Activated naive CD4-positive, alpha-beta T cell treated with anti-CD3 and anti-CD28 coated beads, Interleukin-2, amount 10 ng/mL, durations not matched to agents 7 days and 5 days (primary cell): Measurements from ENCODE around the gene GMDS.

Source experiments
- CTCF ChIA-PET: fragments of 350-600 bp; sonication (Branson Sonifier 250); formaldehyde crosslinking; loops from one replicate; lab custom pipeline; 2021; ENCODE audit warnings: antibody characterized with exemption; lab: Charles Lee
- DNase-seq: peaks from one replicate; pipeline ENCODE4 v3.0.0-alpha.2; 2020
- H3K27ac Mint-ChIP-seq: one replicate; pipeline ENCODE4 v1.8.0; 2021; ENCODE audit warnings: mild to moderate bottlenecking, moderate library complexity, mixed read lengths
- H3K27me3 Mint-ChIP-seq: one replicate; pipeline ENCODE4 v1.8.0; 2021; ENCODE audit warnings: mild to moderate bottlenecking, mixed read lengths
- H3K36me3 Mint-ChIP-seq: one replicate; pipeline ENCODE4 v1.8.0; 2021; ENCODE audit warnings: mixed read lengths
- H3K4me1 Mint-ChIP-seq: one replicate; pipeline ENCODE4 v1.8.0; 2021; ENCODE audit warnings: mixed read lengths
- H3K4me3 Mint-ChIP-seq: one replicate; pipeline ENCODE4 v1.8.0; 2021; ENCODE audit warnings: mild to moderate bottlenecking, moderate library complexity, mixed read lengths
- H3K9me3 Mint-ChIP-seq: one replicate; pipeline ENCODE4 v1.8.0; 2021; ENCODE audit warnings: mixed read lengths

Gene GMDS

DNA sequence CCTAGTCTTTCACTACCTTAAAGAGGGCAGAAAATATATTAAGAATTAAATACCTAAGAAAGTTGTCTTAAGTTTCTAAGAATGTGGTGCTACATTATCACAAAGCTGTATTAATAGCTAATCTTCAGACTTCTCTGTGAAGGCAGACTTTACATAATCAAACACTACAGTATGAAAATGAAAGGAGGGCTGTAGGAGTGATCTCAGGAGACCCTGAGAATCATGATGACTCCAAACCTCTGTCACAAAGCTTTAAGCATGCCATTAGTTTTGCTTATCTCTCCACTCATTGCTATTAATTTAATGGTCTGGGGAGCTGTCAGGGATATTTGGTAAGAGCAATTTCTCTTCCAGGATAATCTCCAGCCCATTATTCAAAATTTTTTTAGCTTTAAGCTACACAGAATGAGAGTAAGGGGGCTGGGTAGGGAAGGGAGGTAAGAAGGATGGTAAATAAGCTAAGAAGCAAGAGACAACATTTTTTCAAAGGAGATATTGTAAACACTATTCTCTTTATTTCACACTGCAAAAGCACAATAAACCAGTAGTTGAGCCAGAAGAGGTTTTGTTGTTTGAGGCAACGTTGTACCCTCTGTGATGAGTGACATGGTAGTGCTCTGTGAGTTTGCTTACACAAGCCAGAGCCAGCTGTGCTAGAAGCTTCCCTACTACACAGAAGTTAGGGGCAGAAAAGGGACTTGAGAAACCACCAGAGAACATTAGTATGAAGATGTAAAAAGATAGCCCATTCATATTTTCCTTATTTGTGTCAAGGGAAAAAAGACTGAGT, 258.8 kb downstream of the GMDS start:
- Mint-ChIP-seq H3K27me3 (no peaks in the 10 kb centered on the region), H3K36me3 (peaks cover 1% of the 10 kb centered on the region), H3K27ac (no peak overlapping the region), H3K4me1 (no peaks in the 10 kb centered on the region), H3K9me3 (peaks cover 12% of the 10 kb centered on the region), H3K4me3 (no peak overlapping the region)
- CTCF ChIA-PET: interaction anchor here (1.0 kb wide), 1 partner anchor 104 kb away, joined by 3 read pairs; no protein-coding TSS in a partner anchor
- DNase-seq: no peak

DNA sequence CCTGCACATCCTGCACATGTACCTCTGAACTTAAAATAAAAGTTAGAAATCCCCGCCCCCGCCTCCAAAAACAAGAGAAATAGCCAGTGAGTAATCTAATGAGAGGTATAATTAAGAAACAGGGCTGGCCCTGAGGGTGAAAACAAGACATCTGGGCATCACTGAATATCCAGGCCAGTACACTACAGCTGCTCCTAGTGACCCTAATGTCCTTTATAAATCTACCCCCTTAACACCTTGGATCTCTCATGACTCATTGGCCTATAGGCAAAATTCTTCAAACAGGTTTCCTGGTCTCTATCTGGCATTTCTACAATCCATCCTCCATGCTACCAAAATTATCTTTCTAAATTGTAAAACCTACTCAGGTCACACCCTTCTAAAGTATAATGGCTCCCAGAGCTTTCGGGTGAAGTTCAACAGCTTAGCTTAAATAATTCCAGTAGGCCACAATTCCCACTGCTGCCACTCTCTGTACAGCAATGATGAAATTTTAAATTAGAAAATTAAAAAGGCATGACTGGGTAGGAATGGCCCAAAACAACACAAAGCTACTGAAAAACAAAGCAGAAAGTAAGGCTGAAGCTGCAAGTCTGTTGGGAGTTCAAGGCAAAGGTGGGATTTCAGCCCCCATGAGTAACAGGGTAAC, 260.9 kb downstream of the GMDS start:
- Mint-ChIP-seq H3K9me3 (peaks cover 32% of the 10 kb centered on the region), H3K27me3 (no peaks in the 10 kb centered on the region), H3K36me3 (peaks cover 7% of the 10 kb centered on the region), H3K27ac (no peak overlapping the region), H3K4me1 (no peaks in the 10 kb centered on the region), H3K4me3 (no peak overlapping the region)
- no peak for DNase-seq
- CTCF ChIA-PET: no interaction called here

DNA sequence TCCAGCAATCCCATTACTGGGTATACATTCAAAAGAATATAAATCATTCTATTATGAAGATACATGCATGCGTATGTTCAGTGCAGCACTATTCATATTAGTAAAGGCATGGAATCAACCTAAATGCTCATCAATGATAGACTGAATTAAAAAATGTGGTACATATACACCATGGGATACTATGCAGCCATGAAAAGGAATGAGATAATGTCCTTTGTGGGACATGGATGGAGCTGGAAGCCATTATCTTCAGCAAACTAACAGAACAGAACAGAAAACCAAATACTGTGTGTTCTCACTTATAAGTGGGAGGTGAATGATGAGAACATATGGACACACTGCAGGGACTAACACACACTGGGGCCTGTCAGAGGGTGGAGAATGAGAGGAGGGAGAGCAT, 261.6 kb downstream of the GMDS start:
- no peak overlapping the region for H3K4me3 Mint-ChIP-seq
- no peaks in the 10 kb centered on the region for H3K27me3 Mint-ChIP-seq
- no peak for DNase-seq
- CTCF ChIA-PET: no interaction called here
- peaks cover 37% of the 10 kb centered on the region for H3K9me3 Mint-ChIP-seq
- H3K27ac Mint-ChIP-seq: no peak overlapping the region
- H3K4me1 Mint-ChIP-seq: no peaks in the 10 kb centered on the region
- peaks cover 12% of the 10 kb centered on the region for H3K36me3 Mint-ChIP-seq

DNA sequence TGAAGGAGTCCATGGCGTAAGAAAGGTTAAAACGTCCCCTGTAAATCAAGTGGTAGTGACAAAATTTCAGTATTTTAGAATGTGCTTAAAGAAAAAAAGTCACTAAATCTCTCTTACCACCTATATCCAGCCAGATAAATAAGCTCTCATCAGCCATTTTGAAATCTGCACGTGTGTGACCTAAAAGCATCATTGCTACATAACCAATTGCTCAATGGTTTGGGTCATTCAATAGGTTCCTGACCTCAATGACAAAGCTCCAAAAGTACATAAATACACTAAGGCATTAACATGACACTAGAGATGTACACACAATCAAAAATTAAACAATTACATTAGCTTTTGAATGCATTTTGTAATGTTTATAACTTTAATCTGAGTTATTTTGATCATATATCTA, 272.4 kb downstream of the GMDS start:
- CTCF ChIA-PET: no interaction called here
- no peaks in the 10 kb centered on the region for H3K4me1 Mint-ChIP-seq
- no peaks in the 10 kb centered on the region for H3K36me3 Mint-ChIP-seq
- H3K27me3 Mint-ChIP-seq: no peaks in the 10 kb centered on the region
- H3K27ac Mint-ChIP-seq: no peak overlapping the region
- no peak overlapping the region for H3K4me3 Mint-ChIP-seq
- no peak for DNase-seq
- H3K9me3 Mint-ChIP-seq: no peaks in the 10 kb centered on the region

DNA sequence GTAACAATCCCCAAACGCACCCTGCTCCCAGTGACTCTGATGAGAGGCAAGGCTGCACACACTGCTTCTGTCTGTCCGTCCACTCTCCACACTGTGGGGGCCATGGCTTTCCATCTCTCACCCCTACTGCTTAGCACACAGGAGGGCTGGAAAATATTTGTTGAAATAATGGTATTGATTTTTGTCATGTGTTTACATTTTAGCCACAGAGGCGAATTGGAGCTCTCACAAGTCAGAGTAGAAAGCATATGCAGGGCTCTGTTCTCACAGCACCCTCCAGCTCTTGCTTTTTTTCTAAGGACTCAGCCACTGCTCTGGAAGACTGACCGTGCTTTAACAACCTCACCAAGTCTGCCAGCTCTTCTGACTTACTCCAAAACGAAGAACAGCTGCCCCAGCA, 273.8 kb downstream of the GMDS start:
- Mint-ChIP-seq H3K4me1 (no peaks in the 10 kb centered on the region), H3K4me3 (no peak overlapping the region), H3K9me3 (no peaks in the 10 kb centered on the region), H3K36me3 (no peaks in the 10 kb centered on the region), H3K27me3 (no peaks in the 10 kb centered on the region), H3K27ac (no peak overlapping the region)
- CTCF ChIA-PET: no interaction called here
- DNase-seq: no peak

DNA sequence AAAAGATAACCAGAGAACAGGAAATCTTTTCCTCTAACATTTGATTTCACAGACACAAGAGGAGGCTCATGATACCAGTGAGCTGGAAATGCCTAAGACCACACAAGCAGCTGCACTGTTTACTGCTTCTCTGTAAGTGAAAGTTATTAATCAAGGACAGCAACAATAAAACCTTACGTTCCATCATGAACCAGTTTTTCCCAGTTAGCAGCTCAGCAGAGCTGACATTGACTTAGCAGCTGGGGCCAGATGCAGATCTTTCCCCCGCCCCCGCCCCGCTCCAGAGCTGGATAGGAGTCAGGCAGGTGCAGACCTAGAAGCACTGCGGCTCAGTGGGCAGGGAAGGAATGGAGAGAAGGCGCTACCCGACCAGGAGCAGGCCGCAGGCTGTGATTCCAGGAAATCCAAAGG, 275.2 kb downstream of the GMDS start:
- H3K36me3 Mint-ChIP-seq: peaks cover under 1% of the 10 kb centered on the region
- no peak overlapping the region for H3K4me3 Mint-ChIP-seq
- no peaks in the 10 kb centered on the region for H3K4me1 Mint-ChIP-seq
- H3K9me3 Mint-ChIP-seq: no peaks in the 10 kb centered on the region
- CTCF ChIA-PET: no interaction called here
- no peak for DNase-seq
- no peak overlapping the region for H3K27ac Mint-ChIP-seq
- H3K27me3 Mint-ChIP-seq: no peaks in the 10 kb centered on the region

DNA sequence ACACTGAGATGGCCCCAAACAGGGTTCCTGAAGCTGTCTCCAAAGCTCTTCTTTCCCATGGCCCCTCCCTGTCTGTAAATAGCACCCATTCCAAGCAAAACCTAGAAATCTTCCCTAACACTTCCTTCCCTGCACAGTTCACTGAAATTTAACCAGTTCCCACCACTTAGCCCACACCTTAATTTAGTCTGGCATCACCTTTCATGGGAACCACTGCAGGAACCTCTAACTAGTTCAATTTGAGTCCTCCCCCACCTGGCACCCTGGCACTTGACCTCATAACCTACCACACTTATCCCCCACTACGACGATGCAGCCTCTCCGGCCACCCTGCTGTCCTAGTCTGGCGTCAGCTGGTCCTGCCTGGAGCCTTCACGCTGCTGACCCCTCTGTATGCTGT, 278.7 kb downstream of the GMDS start:
- Mint-ChIP-seq H3K27me3 (no peaks in the 10 kb centered on the region), H3K27ac (no peak overlapping the region), H3K9me3 (no peaks in the 10 kb centered on the region), H3K4me1 (no peaks in the 10 kb centered on the region), H3K4me3 (no peak overlapping the region), H3K36me3 (peaks cover 3% of the 10 kb centered on the region)
- CTCF ChIA-PET: no interaction called here
- no peak for DNase-seq

DNA sequence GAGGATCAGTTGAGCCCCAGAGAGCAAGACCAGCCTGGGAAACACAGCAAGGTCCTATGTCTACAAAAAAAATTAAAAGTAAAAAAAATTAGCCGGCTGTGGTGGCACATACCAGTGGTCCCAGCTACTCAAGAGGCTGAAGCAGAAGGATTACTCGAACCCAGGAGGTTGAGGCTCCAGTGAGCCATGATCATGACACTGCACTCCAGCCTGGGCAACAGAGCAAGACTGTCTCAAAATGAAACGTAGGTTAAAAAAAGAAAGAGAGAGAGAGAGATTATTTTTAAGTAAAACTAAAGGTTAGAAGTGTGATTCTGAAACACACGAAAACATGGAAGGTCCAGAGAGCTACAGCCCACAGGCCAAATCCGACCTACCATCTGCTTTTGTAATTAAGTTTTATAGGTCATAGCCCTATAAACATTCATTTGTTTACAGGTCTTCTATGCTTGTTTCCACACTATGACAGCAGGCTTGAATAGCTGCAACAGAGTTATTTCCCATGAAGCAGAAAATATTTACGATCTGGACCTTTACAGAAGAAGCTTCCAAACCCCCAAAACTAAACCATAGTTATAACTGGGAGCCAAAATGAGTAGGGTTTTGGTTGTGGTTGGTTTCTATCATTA, 279.7 kb downstream of the GMDS start:
- peaks cover 3% of the 10 kb centered on the region for H3K36me3 Mint-ChIP-seq
- no peak for DNase-seq
- no peaks in the 10 kb centered on the region for H3K4me1 Mint-ChIP-seq
- H3K27ac Mint-ChIP-seq: no peak overlapping the region
- no peak overlapping the region for H3K4me3 Mint-ChIP-seq
- CTCF ChIA-PET: no interaction called here
- H3K27me3 Mint-ChIP-seq: no peaks in the 10 kb centered on the region
- no peaks in the 10 kb centered on the region for H3K9me3 Mint-ChIP-seq

DNA sequence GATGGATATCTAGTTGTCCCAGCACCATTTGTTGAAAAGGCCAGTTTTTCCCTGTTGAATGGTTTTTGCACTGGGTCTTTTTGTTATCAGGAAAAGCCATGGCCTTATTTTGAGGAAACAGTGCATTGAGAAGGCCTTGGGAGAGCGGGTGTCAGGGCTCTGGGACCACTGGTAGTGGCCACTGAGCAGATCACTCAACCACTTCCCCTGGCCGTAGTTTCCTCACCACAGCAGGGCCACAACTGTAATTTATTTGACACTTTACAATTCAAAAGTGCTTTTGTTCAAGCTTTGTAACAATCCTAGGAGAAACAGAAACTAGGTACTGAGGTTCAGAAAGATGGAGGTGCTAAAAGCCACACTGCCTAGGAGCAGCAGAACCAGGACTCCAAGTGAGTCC, 281.8 kb downstream of the GMDS start:
- Mint-ChIP-seq H3K4me3 (no peak overlapping the region), H3K27ac (no peak overlapping the region), H3K9me3 (no peaks in the 10 kb centered on the region), H3K4me1 (no peaks in the 10 kb centered on the region), H3K36me3 (peaks cover 3% of the 10 kb centered on the region), H3K27me3 (no peaks in the 10 kb centered on the region)
- CTCF ChIA-PET: no interaction called here
- DNase-seq: no peak

DNA sequence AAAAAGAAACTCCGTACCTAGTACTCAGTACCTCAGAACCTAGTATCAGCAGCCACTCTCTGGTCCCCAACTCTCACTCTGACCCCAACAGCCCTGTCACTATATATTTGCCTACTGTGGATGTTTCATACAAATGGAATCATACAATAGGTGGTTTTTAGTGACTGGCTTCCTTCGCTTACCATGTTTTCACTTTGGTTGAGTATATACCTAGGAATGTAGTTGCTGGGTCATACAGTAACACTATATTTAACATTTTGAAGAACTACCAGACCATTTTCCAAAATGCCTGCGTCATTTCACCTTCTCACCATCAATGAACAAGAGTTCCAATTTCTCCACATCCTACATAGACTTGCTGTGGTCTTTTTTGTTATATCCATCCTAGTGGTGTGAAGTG, 283.2 kb downstream of the GMDS start:
- no peaks in the 10 kb centered on the region for H3K9me3 Mint-ChIP-seq
- H3K36me3 Mint-ChIP-seq: peaks cover 3% of the 10 kb centered on the region
- no peaks in the 10 kb centered on the region for H3K27me3 Mint-ChIP-seq
- H3K27ac Mint-ChIP-seq: no peak overlapping the region
- CTCF ChIA-PET: no interaction called here
- no peaks in the 10 kb centered on the region for H3K4me1 Mint-ChIP-seq
- no peak for DNase-seq
- no peak overlapping the region for H3K4me3 Mint-ChIP-seq

DNA sequence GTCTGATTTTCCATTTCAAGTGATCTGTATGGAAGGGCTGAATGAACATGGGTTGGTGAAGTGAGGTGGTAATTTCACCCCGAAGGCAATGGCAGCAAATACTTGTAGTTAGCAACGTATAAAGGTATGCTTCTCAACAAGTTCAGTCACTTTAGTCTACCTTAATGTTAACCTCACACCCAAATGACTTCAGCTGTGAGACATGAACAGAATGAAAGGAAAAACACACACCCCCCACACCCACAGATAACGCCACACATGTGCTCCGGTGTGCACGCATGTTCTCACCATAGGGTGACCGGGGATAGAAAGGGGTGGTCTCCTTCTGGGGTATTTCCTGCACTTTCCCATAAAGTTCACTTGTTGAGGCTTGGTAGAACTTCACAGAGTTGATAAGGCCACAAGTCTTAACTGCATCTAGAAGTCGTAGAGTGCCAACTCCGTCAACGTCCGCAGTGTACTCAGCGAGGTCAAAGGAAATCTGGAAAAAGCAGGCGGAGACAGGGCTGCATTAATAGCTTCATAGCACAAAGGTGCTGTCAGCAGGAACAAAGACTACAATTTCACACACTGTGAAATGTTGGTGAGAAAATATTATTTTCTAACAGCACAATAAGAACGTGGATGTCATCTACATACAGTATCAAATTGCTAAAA, 284.8 kb downstream of the GMDS start:
- DNase-seq: no peak
- H3K4me1 Mint-ChIP-seq: no peaks in the 10 kb centered on the region
- peaks cover 6% of the 10 kb centered on the region for H3K36me3 Mint-ChIP-seq
- H3K9me3 Mint-ChIP-seq: no peaks in the 10 kb centered on the region
- H3K27me3 Mint-ChIP-seq: no peaks in the 10 kb centered on the region
- H3K4me3 Mint-ChIP-seq: no peak overlapping the region
- peak overlapping the region; percentile 9 for H3K27ac Mint-ChIP-seq
- CTCF ChIA-PET: no interaction called here

DNA sequence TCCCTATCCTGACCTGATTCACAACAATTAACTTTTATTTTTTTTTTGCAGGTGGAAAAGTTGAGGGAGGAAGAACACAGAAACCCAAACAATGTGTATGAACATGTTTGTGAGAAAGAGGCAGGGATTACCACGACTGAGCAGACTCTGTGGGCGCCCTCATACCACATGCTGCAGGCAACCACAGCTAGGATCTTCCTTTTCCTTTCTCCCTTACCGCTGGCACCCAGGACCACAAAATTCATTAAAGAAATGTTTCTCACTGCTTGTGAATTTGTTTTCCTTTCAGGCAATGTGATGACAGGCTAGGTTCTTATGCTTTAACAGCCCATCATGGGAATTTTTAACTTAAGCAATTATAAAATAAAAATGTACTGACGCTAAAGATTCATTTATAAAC, 287.1 kb downstream of the GMDS start:
- Mint-ChIP-seq H3K4me1 (no peaks in the 10 kb centered on the region), H3K9me3 (no peaks in the 10 kb centered on the region), H3K36me3 (peaks cover 2% of the 10 kb centered on the region), H3K4me3 (no peak overlapping the region), H3K27me3 (no peaks in the 10 kb centered on the region), H3K27ac (no peak overlapping the region)
- DNase-seq: no peak
- CTCF ChIA-PET: no interaction called here

DNA sequence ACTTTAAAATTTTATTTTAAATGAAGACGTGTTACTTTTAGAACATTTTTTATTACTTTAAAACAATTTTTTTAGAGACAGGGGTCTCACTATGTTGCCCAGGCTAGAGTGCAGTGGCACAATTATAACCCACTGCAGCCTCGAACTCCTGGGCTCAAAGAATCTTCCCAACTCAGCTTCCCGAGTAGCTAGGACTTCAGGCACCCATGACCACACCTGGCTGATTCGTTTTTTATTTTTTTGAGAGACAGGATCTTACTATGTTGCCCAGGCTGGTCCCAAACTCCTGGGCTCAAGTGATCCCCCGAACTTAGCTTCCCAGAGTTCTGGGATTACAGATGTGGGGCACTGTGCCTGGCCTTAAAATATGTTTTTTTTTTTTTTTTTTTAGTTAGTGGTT, 287.7 kb downstream of the GMDS start:
- DNase-seq: no peak
- Mint-ChIP-seq H3K36me3 (peaks cover 2% of the 10 kb centered on the region), H3K27ac (no peak overlapping the region), H3K9me3 (no peaks in the 10 kb centered on the region), H3K4me1 (no peaks in the 10 kb centered on the region), H3K4me3 (no peak overlapping the region), H3K27me3 (no peaks in the 10 kb centered on the region)
- CTCF ChIA-PET: no interaction called here

DNA sequence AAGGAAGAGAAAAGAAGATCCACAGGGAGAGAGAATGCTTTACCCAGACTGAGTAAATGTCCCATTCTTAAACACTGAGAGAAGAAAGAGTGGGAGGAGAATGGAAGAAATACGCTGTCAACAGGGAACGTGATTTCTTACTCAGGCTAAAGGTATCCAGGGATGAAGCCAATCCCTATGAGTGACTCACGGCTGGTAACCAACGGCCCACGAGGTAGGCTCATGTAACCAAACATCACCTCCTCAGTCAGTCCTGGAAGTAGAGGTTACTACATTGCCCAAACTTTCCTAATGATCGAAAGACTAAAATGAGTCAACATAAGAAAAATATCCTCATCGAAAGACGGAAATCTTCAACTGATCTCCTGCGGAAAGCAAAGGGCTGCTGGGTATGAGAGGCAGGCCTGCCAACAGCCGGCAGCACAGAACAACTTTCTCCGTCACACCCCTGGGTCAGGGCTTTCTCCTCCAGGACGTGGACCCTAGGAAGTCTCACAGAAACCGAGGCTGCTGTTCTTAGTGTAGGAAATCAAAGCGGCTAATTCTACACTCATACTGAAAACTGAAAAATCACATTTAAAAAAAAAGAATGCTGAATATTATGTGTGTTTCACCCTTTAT, 292.6 kb downstream of the GMDS start:
- Mint-ChIP-seq H3K4me1 (no peaks in the 10 kb centered on the region), H3K27ac (no peak overlapping the region), H3K36me3 (peaks cover 2% of the 10 kb centered on the region), H3K27me3 (no peaks in the 10 kb centered on the region), H3K4me3 (no peak overlapping the region), H3K9me3 (no peaks in the 10 kb centered on the region)
- CTCF ChIA-PET: no interaction called here
- no peak for DNase-seq
